H54 (cell line): Measurements from ENCODE around the gene SDS.

Experiments
- DNase-seq: peaks from one replicate; pipeline ENCODE4 v3.0.0; 2011; ENCODE audit warnings: low spot score, mixed read lengths; ENCODE audit not compliant: insufficient read length
- FAIRE-seq: peaks from 3 replicates; lab custom pipeline; 2011; peaks lifted over from hg19 to GRCh38; lab: Jason Lieb, UNC
- POLR2A ChIP-seq: IDR thresholded peaks from 2 replicates; pipeline ENCODE4 v1.6.1; 2011; ENCODE audit warnings: low read depth, mild to moderate bottlenecking, low read length

Gene SDS

DNA sequence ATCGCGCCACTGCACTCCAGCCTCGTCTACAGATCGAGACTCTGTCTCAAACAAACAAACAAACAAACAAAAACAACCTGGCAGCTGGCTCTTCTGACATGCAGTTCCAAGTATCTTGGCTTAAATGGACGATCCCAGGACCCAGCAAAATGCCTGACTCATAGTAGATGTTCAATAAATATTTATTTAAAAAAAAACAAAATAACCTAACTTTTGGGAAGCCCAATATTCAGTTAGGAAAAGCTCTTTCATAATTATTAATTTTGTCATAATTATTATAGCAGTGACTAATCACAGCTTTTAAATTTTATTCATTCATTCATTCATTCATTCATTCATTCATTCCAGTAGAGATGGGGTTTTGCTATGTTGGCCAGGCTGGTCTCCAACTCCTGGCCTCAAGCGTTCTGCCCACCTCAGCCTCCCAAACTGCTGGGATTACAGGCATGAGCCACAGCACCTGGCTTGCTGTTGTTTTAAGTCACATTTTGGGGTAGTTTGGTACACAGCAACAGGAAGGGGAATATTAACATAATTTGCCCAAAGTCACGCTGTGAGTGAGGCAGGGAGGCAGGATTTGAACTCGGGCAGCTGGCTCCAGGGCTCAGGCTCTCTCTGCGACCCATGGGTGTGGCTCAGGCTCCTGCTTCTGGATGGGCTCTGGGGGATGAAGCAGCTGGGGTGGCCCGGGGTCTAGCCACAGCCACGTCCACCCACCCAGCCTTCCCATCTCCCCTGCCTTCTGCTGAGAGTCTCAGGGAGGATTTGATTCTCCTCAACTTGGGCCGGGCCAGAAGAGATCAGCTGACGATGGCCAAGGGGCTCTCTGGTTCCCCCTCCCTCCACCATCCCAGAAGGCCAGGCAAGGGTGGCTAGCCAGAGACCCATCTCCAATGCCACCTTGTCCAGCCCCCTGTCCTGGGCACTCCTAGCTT is 2.4 kb downstream of the SDS start:
- TF ChIP-seq POLR2A, result no peak

DNA sequence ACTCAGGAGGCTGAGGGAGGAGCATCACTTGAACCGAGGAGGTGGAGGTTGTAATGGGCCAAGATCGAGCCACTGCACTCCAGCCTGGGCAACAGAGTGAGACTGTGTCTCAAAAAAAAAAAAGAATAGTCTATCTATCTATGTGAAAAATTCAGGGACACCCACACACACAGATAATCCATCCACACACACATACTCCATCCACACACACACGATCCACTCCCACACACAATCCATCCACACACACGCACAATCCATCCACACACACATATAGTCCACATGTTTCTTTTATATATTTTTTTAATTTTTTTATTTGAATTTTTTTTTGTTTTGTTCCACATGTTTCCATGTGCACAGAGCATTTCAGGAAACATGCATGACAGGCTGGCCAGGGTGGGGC is 3.3 kb downstream of the SDS start:
- TF ChIP-seq POLR2A, result no peak

More for the DNA sequence above, 2.4 kb downstream of the SDS start:
- DNase-seq, result no peak
- FAIRE-seq, result no peak

DNA sequence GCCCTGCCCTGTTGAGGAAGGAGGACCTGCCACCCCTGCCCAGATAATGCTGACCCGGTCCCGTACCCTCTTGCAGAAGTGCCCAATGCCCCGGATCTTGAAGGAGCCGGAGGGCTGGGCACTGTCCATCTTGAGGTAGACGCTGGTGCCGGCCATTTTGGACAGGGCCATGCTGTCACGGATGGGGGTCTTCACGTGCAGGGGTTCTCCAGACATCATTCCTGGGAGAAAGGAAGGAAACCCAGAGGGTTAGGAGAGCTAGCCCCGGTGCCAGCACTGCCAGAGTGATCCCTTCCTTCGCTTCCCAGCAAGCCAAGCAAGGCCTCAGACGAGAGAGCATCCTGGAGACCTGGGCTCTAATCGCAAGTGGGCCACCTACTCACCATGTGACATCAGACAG is 4.2 kb downstream of the SDS start:
- no peak for TF ChIP-seq POLR2A
- FAIRE-seq (no peak), DNase-seq (no peak)

More for the DNA sequence above, 3.3 kb downstream of the SDS start:
- no peak for FAIRE-seq
- no peak for DNase-seq

GRCh38 chr12:113398346-113399290 is 5.1 kb downstream of the SDS start:
- no peak for TF ChIP-seq POLR2A
- FAIRE-seq, result no peak
- no peak for DNase-seq

DNA sequence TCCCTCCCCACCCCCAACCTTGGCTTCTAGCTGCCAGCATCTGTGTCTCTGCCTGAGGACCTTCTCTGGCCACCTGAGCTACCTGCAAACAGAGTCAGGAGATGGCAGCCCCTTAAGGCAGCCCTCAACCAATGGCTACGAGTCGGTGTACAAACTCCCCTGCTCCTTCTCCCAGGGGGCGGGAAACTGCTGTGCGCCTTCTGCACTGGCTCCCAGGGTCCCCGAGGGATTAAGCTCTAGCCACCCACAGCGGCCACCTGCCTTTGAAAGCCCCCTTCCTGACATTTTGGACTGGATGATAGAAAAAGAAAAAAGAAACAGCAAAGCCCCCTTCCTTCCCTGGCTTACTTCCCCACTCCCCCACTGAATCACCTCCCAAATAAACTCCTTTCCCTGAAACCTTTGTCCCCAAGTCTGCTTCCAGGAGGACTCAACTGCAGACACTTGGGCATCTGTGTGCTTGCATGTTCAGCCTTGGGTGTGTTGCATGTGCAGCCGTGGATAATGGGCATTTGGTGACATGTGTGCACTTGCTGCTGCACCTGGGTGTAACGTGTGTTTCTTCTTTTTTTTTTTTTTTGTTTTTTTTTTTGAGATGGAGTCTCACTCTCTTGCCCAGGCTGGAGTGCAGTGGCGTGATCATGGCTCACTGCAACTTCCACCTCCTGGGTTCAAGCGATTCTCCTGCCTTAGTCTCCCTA is 6.0 kb downstream of the SDS start:
- DNase-seq, result no peak
- FAIRE-seq, result no peak
- no peak for TF ChIP-seq POLR2A

DNA sequence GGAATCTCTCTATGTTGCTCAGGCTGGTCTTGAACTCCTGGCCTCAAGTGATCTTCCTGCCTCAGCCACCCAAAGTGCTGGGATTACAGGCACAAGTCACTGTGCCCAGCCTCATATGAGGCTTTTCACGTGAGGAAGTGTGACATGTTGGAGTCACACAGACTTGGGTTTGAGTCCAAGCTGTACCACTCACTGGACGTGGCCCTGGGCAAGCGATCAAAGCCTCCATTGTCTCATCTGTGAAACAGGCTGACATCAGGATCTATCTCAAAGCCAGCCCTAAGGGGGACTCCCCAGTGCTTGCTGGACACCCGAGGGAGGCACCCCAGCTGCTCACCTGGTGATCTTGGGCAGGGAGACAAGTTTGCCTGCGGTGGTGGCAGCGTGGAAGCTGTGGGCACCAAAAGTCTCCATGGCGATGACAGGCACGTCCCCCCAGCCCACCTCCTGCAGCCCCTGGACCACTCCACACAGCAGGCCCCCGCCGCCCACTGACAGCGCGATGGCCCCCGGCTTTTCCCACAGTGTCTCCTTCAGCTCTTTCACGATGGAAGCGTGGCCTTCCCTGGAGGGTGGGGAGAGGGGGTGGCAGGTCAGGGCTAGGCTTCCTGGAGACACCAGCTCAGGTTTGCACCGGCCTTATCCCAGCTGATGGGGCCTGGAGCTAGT is 6.7 kb downstream of the SDS start:
- DNase-seq (no peak), FAIRE-seq (no peak)
- TF ChIP-seq POLR2A, result no peak

GRCh38 chr12:113396200-113396599 is 7.5 kb downstream of the SDS start:
- FAIRE-seq (no peak), DNase-seq (no peak)
- no peak for TF ChIP-seq POLR2A

- no peak for TF ChIP-seq POLR2A
- DNase-seq (no peak), FAIRE-seq (no peak)
Observed at GRCh38 chr12:113395119-113395518, 8.6 kb downstream of the SDS start.

DNA sequence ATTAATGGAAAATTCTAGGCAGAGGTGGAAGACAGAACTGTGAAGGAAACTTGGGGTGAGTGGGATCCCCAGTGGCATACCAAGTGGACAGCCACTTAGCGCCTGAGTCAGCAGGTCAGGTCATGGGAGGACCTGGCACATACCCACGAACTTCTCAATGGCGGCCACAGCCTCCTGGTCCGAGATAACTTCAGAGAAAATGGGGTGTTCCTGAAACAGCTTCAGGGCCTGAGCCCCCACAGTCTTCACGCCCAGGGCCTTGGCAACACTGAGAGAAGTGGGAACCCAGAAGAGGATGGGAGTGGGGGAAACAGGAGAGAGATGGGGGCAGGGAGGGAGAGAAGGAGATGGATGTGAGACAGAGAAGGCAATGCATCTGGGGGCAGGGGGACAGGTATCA is 9.9 kb downstream of the SDS start:
- FAIRE-seq (no peak), DNase-seq (no peak)
- TF ChIP-seq POLR2A, result no peak

- FAIRE-seq (no peak), DNase-seq (no peak)
- TF ChIP-seq POLR2A, result no peak
Observed at GRCh38 chr12:113392988-113393579, 10.6 kb downstream of the SDS start.

GRCh38 chr12:113392520-113392919 is 11.2 kb downstream of the SDS start:
- FAIRE-seq (no peak), DNase-seq (no peak)
- no peak for TF ChIP-seq POLR2A

GRCh38 chr12:113391650-113392337 is 11.9 kb downstream of the SDS start:
- DNase-seq (no peak), FAIRE-seq (no peak)
- TF ChIP-seq POLR2A, result no peak
